Upper lobe of left lung (tissue), 4 donors: ENCODE measurements around the gene ANKRD61.
"Not testable (repeated sequence)": the region's sequence is repeated elsewhere in the genome, so short reads cannot be mapped to it uniquely, and the experiment has no call there.

Experiments
- CTCF ChIP-seq, 6 experiments: fragments of 450-650 bp in 4 of 6; fragments of 200-600 bp in 2 of 6; sonication (generic) in 2 of 6; IDR thresholded peaks; one replicate each; pipeline ENCODE4 v1.5.1; 2016 to 2019; ENCODE audit warnings: antibody characterized with exemption in 6 of 6
- EP300 ChIP-seq, 4 donors: sonication (generic); formaldehyde crosslinking; IDR thresholded peaks; one replicate each; pipeline ENCODE4 v1.5.1; 2017; ENCODE audit warnings: antibody characterized with exemption in 4 of 4, control low read depth in 2 of 4
- POLR2A ChIP-seq, 4 donors: fragments of 450-650 bp; IDR thresholded peaks; one replicate each; pipeline ENCODE4 v1.5.1; 2016 to 2017; ENCODE audit warnings: antibody characterized with exemption in 4 of 4, mild to moderate bottlenecking in 2 of 4
- POLR2AphosphoS5 ChIP-seq, 2 donors: sonication (generic); formaldehyde crosslinking; IDR thresholded peaks; one replicate each; pipeline ENCODE4 v1.5.1; 2017; ENCODE audit warnings: antibody characterized with exemption in 2 of 2

- TF ChIP-seq CTCF, POLR2A, POLR2AphosphoS5, EP300 (IDR thresholded peaks at IDR 0.05): not testable (repeated sequence)
Observed at GRCh38 chr7:6059941-6060340, 28.8 kb downstream of the ANKRD61 start.
